Right cardiac atrium (tissue), 5 donors: ENCODE results near the gene SLC17A2. TPM values are rescaled to one million over a fixed set of nuclear protein-coding genes. Genes with fewer than 3 reads are reported as not detected.

Source experiments
- ATAC-seq, 2 donors: fragments of 200-7000 bp; cut with Tn5 transposase; one replicate each; pipeline versions ENCODE4 v1.8.0 to v1.9.1; 2020; ENCODE audit warnings: moderate library complexity in 2 of 2, mild to moderate bottlenecking in 1 of 2
- DNase-seq, 3 donors: peaks; one replicate each; pipeline ENCODE4 v3.0.0-alpha.2; 2020
- H3K27ac ChIP-seq: one replicate; pipeline ENCODE4 v1.5.1; 2013; ENCODE audit warnings: mild to moderate bottlenecking, low read length, control low read depth, moderate library complexity
- H3K27me3 ChIP-seq: one replicate; pipeline ENCODE4 v1.6.1; 2013; ENCODE audit not compliant: control insufficient read depth, insufficient read depth
- H3K4me1 ChIP-seq: one replicate; pipeline ENCODE4 v1.6.1; 2013; ENCODE audit warnings: low read length; ENCODE audit not compliant: control insufficient read depth, insufficient read depth
- H3K4me3 ChIP-seq: one replicate; pipeline ENCODE4 v1.5.1; 2013; ENCODE audit warnings: low read length, control low read depth
- H3K9me3 ChIP-seq: one replicate; pipeline ENCODE4 v1.6.1; 2013; ENCODE audit warnings: low read length; ENCODE audit not compliant: control insufficient read depth
- WGBS: extraction: QIAGEN DNeasy Blood & Tissue Kit; methylation state at CpG from one replicate; pipeline ENCODE4 v1.1.7; 2013; 5-methylcytosine and 5-hydroxymethylcytosine counted together
- intact Hi-C, 4 donors: fragments of 100-400 bp; cut with DNase I; formaldehyde crosslinking; loops; one replicate each; pipeline versions ENCODE4 v1.11.0 to v1.14.0; 2022 to 2023
- polyA plus RNA-seq: library from polyadenylated mRNA; stranded (reverse); fragments of 200-250 nt; gene quantifications from one replicate; pipeline ENCODE4 v1.2.3, GENCODE V29; 2013
- total RNA-seq, 4 donors: library from RNA; stranded (reverse); fragmentation: NEBNext Ultra II Directional; extraction: Animal tissue kit (Norgen Biotek cat#: 25700); gene quantifications; one replicate each; pipeline ENCODE4 v1.2.1, GENCODE V29; 2021
- donor health status: healthy with polysubstance abuse.
- donor health status: DM: no; HTN: yes; CAD: no.
- donor health status: DM: no; HTN: no; CAD: no.
- donor health status: DM: no; HTN: yes; CAD: no; lungs with severe emphysema.
- donor health status: DM: yes; HTN: yes; CAD: no.

SLC17A2 gene
- total and polyA plus RNA-seq, 5 donors = not detected

DNA sequence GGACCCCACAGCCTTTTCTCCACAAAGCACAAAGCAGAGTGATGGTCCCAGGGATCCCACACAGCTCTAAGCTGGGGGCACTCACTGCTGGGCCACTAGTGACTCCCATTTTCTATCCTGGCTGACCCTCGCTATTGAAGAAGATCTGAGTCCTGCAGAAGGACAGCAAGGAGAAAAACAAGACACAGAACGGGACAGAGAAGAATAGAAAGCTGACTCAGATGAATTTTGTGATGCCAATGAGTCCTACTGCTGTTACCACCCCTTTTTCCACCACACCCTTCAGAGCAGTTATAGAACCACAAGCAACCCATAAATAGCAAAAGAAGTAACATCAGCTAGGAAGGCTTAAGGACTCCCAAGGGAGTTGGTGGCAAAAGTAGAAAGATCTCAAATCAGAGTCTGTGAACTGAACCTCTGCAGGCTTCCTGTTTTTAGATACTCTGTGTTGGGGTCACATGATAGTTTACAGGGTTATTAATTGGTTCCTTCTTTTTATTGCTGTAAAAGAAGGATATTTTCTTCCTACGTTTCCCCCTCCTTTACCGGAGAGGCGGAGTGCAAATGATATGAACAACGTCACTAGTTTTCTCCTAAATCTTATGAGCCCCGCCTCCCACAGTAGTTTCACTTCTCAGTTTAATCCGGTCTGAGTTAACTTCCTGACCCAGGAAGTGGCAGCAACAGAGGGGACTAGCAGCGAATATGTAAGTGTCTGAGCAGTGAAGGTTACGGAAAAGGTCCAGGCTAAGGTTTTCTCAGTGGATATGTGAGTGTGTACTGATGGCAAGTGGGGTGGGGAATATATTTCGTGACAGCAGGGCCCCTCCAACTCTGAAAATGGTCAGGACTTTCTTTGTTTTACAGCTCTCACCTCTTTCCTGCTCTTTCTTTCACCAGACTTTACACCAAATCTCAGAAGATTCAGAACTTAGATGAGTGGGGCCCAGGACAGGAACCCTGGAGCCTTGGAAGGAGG is 31.9 kb upstream of the SLC17A2 start, which contains the start of gene TRIM38:
TSS of gene TRIM38 (plus strand) at position 654 of the 979 bp plus-strand sequence. CDS start 3,721 bp downstream, outside the sequence.
- peak; percentile 46 to 61 (median 60) for DNase-seq
- Histone ChIP-seq H3K4me3 (peak within 1 kb of the TSS; percentile 100), H3K27me3 (no peaks in the 10 kb centered on the region), H3K9me3 (no peaks in the 10 kb centered on the region), H3K4me1 (peaks cover 7% of the 10 kb centered on the region), H3K27ac (peak within 1 kb of the TSS; percentile 84)
- intact Hi-C loops = no loop called here
- WGBS = 16% methylated on average over 11 of the region's 11 CpGs
- peak; percentile 94 to 95 for ATAC-seq

GRCh38 chr6:25961619-25962148 is 31.2 kb upstream of the SLC17A2 start:
- DNase-seq (peak in 1 of 3 donors; percentile 53), ATAC-seq (no peak)
- Histone ChIP-seq H3K27me3 (no peaks in the 10 kb centered on the region), H3K27ac (peak overlapping the region; percentile 84), H3K4me3 (no peak overlapping the region), H3K4me1 (peaks cover 6% of the 10 kb centered on the region), H3K9me3 (no peaks in the 10 kb centered on the region)
- WGBS = 62% methylated on average over 3 of the region's 3 CpGs
- intact Hi-C loops = no loop called here

GRCh38 chr6:25960734-25961133 is 30.2 kb upstream of the SLC17A2 start:
- ATAC-seq = no peak
- intact Hi-C loops = no loop called here
- 88% methylated on average over 3 of the region's 3 CpGs for WGBS
- Histone ChIP-seq H3K27me3 (no peaks in the 10 kb centered on the region), H3K27ac (no peak overlapping the region), H3K4me3 (no peak overlapping the region), H3K9me3 (no peaks in the 10 kb centered on the region), H3K4me1 (peaks cover 2% of the 10 kb centered on the region)
- no peak for DNase-seq

- H3K4me1 ChIP-seq = no peaks in the 10 kb centered on the region
- WGBS = 47% methylated on average over 2 of the region's 2 CpGs
- intact Hi-C loops = no loop called here
- H3K4me3 ChIP-seq = no peak overlapping the region
- ATAC-seq = no peak
- no peaks in the 10 kb centered on the region for H3K27me3 ChIP-seq
- no peak for DNase-seq
- H3K9me3 ChIP-seq = no peaks in the 10 kb centered on the region
- H3K27ac ChIP-seq = no peak overlapping the region
Observed at GRCh38 chr6:25959890-25960536, 29.5 kb upstream of the SLC17A2 start.

DNA sequence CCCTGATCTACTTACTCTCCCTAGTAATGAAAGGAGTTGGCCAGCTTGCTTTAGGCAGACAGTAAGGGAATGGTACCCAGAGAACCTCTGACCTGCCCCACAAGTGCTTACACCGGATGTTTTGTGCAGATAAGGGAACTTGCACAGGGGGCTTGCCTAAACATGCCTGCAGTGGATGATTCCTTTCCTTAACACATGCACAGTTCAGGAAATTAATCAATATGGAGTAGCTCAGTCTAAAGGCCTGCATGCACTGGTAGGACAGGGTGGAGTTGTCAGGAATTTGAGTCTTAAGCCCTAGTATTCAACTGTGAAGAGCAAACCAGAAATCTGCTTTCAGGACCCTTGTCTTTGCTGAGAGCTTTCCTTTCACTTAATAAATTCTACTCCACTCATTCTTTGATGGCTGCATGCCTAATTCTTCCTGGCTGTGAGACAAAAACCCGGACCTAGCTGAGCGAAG is 28.2 kb upstream of the SLC17A2 start:
- H3K4me3 ChIP-seq = no peak overlapping the region
- no peak for ATAC-seq
- no peaks in the 10 kb centered on the region for H3K4me1 ChIP-seq
- DNase-seq = no peak
- H3K27me3 ChIP-seq = no peaks in the 10 kb centered on the region
- H3K27ac ChIP-seq = no peak overlapping the region
- H3K9me3 ChIP-seq = no peaks in the 10 kb centered on the region
- intact Hi-C loops = no loop called here
- WGBS = 66% methylated on average over 3 of the region's 3 CpGs

DNA sequence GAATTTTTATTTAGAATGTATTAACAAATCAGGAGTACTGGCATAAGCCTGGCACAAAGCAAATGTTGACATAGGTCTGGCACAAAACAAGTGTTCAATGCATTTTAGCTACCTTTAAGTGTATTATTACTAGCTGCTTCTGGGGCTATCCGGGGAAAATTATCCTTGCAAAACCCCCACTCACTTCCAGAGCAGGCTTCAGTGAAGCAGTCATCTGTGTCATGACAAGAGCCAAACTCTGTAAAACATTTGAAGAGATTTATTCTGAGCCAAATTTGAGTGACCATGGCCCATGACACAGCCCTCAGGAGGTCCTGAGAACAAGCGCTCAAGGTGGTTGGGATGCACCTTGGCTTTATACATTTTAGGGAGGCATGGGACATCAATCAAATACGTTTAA is 25.7 kb upstream of the SLC17A2 start:
- 63% methylated on average over 3 of the region's 3 CpGs for WGBS
- H3K4me1 ChIP-seq = no peaks in the 10 kb centered on the region
- DNase-seq (no peak), ATAC-seq (no peak)
- no peaks in the 10 kb centered on the region for H3K9me3 ChIP-seq
- intact Hi-C loops = no loop called here
- no peak overlapping the region for H3K27ac ChIP-seq
- no peaks in the 10 kb centered on the region for H3K27me3 ChIP-seq
- no peak overlapping the region for H3K4me3 ChIP-seq

- H3K9me3 ChIP-seq = no peaks in the 10 kb centered on the region
- no peak overlapping the region for H3K27ac ChIP-seq
- H3K4me3 ChIP-seq = no peak overlapping the region
- H3K4me1 ChIP-seq = no peaks in the 10 kb centered on the region
- ATAC-seq (no peak), DNase-seq (no peak)
- intact Hi-C loops = no loop called here
- no peaks in the 10 kb centered on the region for H3K27me3 ChIP-seq
- WGBS = 67% methylated on average over 1 of the region's 1 CpG
Observed at GRCh38 chr6:25954756-25955155, 24.3 kb upstream of the SLC17A2 start.

- no peak for ATAC-seq
- Histone ChIP-seq H3K27ac (no peak overlapping the region), H3K27me3 (no peaks in the 10 kb centered on the region), H3K4me3 (no peak overlapping the region), H3K9me3 (no peaks in the 10 kb centered on the region), H3K4me1 (no peaks in the 10 kb centered on the region)
- DNase-seq = no peak
- intact Hi-C loops = no loop called here
- 53% methylated on average over 3 of the region's 3 CpGs for WGBS
Observed at GRCh38 chr6:25953733-25954132, 23.2 kb upstream of the SLC17A2 start.

- 91% methylated on average over 2 of the region's 2 CpGs for WGBS
- ATAC-seq = no peak
- H3K4me3 ChIP-seq = no peak overlapping the region
Observed at GRCh38 chr6:25952535-25952934, 22.0 kb upstream of the SLC17A2 start.

GRCh38 chr6:25951296-25952032 is 21.0 kb upstream of the SLC17A2 start:
- Histone ChIP-seq H3K27ac (no peak overlapping the region), H3K4me3 (no peak overlapping the region), H3K9me3 (no peaks in the 10 kb centered on the region), H3K27me3 (no peaks in the 10 kb centered on the region), H3K4me1 (no peaks in the 10 kb centered on the region)
- WGBS = 81% methylated on average over 7 of the region's 7 CpGs
- intact Hi-C loops = no loop called here
- ATAC-seq (no peak), DNase-seq (no peak)

More at GRCh38 chr6:25952535-25952934, 22.0 kb upstream of the SLC17A2 start:
- intact Hi-C loops = no loop called here
- Histone ChIP-seq H3K27me3 (no peaks in the 10 kb centered on the region), H3K4me1 (no peaks in the 10 kb centered on the region), H3K27ac (no peak overlapping the region), H3K9me3 (no peaks in the 10 kb centered on the region)
- no peak for DNase-seq
